Glutamatergic neuron (in vitro differentiated cells): ENCODE data around the gene NEK6. TPM values are rescaled to one million over a fixed set of nuclear protein-coding genes. Genes with fewer than 3 reads are reported as not detected.

ENCODE experiments used
- DNase-seq: peaks from one replicate; pipeline ENCODE4 v3.0.0; 2022
- H3K27ac Mint-ChIP-seq: one replicate; pipeline ENCODE4 v1.8.0; 2020; ENCODE audit warnings: mild to moderate bottlenecking, mixed read lengths, inconsistent platforms; ENCODE audit not compliant: unreplicated experiment
- H3K27me3 Mint-ChIP-seq: one replicate; pipeline ENCODE4 v1.8.0; 2020; ENCODE audit warnings: mild to moderate bottlenecking, moderate library complexity, mixed read lengths, inconsistent platforms; ENCODE audit not compliant: unreplicated experiment
- H3K36me3 Mint-ChIP-seq: one replicate; pipeline ENCODE4 v1.8.0; 2020; ENCODE audit warnings: mild to moderate bottlenecking, mixed read lengths, inconsistent platforms; ENCODE audit not compliant: unreplicated experiment
- H3K4me1 Mint-ChIP-seq: one replicate; pipeline ENCODE4 v1.8.0; 2020; ENCODE audit warnings: mild to moderate bottlenecking, low read depth, mixed read lengths, inconsistent platforms; ENCODE audit not compliant: unreplicated experiment
- H3K4me3 Mint-ChIP-seq: one replicate; pipeline ENCODE4 v1.8.0; 2020; ENCODE audit warnings: mild to moderate bottlenecking, mixed read lengths, inconsistent platforms; ENCODE audit not compliant: unreplicated experiment
- H3K9me3 Mint-ChIP-seq: one replicate; pipeline ENCODE4 v1.8.0; 2020; ENCODE audit warnings: mild to moderate bottlenecking, moderate library complexity, mixed read lengths, inconsistent platforms; ENCODE audit not compliant: unreplicated experiment
- CTCF ChIP-seq: fragments of 200-600 bp; sonication (generic); IDR thresholded peaks from one replicate; pipeline ENCODE4 v1.5.0; 2021; ENCODE audit not compliant: partially characterized antibody, unreplicated experiment
- total RNA-seq: library from RNA; stranded (reverse); fragmentation: NEBNext Ultra II Directional; extraction: Animal tissue kit (Norgen Biotek cat#: 25700); gene quantifications from one replicate; pipeline ENCODE4 v1.2.1, GENCODE V29; 2021; ENCODE audit not compliant: unreplicated experiment

The NEK6 gene
- total RNA-seq, 1 donor from 2014 or later: 5.4 TPM

GRCh38 chr9:124283228-124283814, 25.6 kb downstream of the NEK6 start:
- TF ChIP-seq CTCF: no peak
- no peaks in the 10 kb centered on the region for H3K4me1 Mint-ChIP-seq
- no peak overlapping the region for H3K4me3 Mint-ChIP-seq
- H3K36me3 Mint-ChIP-seq: no peaks in the 10 kb centered on the region
- H3K27ac Mint-ChIP-seq: no peak overlapping the region
- H3K27me3 Mint-ChIP-seq: no peaks in the 10 kb centered on the region
- H3K9me3 Mint-ChIP-seq: peaks cover 4% of the 10 kb centered on the region
- DNase-seq: no peak

- DNase-seq: no peak
- Mint-ChIP-seq H3K36me3 (no peaks in the 10 kb centered on the region), H3K27ac (no peak overlapping the region), H3K27me3 (no peaks in the 10 kb centered on the region), H3K9me3 (peaks cover 4% of the 10 kb centered on the region), H3K4me1 (no peaks in the 10 kb centered on the region), H3K4me3 (no peak overlapping the region)
- no peak for TF ChIP-seq CTCF
Measured at GRCh38 chr9:124284237-124284831, 26.6 kb downstream of the NEK6 start.

- DNase-seq: no peak
- Mint-ChIP-seq H3K9me3 (peaks cover 1% of the 10 kb centered on the region), H3K27me3 (no peaks in the 10 kb centered on the region), H3K4me1 (no peaks in the 10 kb centered on the region), H3K36me3 (no peaks in the 10 kb centered on the region), H3K27ac (no peak overlapping the region), H3K4me3 (no peak overlapping the region)
- no peak for TF ChIP-seq CTCF
Measured at GRCh38 chr9:124284940-124285441, 27.2 kb downstream of the NEK6 start.

- no peak overlapping the region for H3K4me3 Mint-ChIP-seq
- no peaks in the 10 kb centered on the region for H3K4me1 Mint-ChIP-seq
- no peak overlapping the region for H3K27ac Mint-ChIP-seq
Measured at GRCh38 chr9:124285490-124285889, 27.7 kb downstream of the NEK6 start.

More at GRCh38 chr9:124285490-124285889, 27.7 kb downstream of the NEK6 start:
- DNase-seq: no peak
- TF ChIP-seq CTCF: no peak
- Mint-ChIP-seq H3K36me3 (no peaks in the 10 kb centered on the region), H3K27me3 (no peaks in the 10 kb centered on the region), H3K9me3 (peaks cover 1% of the 10 kb centered on the region)
